Embryonic facial prominence (tissue), 1 donor: Measurements from ENCODE around the gene NDUFS6.
"Not testable (repeated sequence)": the region's sequence is repeated elsewhere in the genome, so short reads cannot be mapped to it uniquely, and the experiment has no call there.

Experiments
- DNase-seq: peaks from one replicate; pipeline ENCODE4 v3.0.0-alpha.2; 2016; ENCODE audit errors: extremely low spot score

The NDUFS6 gene

GRCh38 chr5:1782385-1783215 is 18.6 kb upstream of the NDUFS6 start:
- no peak for DNase-seq

GRCh38 chr5:1783216-1783554 is 18.0 kb upstream of the NDUFS6 start:
- no peak for DNase-seq

- no peak for DNase-seq
These were observed 16.8 kb upstream of the NDUFS6 start for GRCh38 chr5:1784197-1785050.

GRCh38 chr5:1785062-1785461 is 16.1 kb upstream of the NDUFS6 start:
- DNase-seq = no peak

GRCh38 chr5:1785984-1786383 is 15.2 kb upstream of the NDUFS6 start:
- DNase-seq = no peak

GRCh38 chr5:1786621-1787471 is 14.4 kb upstream of the NDUFS6 start:
- DNase-seq = no peak

GRCh38 chr5:1787472-1788047 is 13.6 kb upstream of the NDUFS6 start:
- no peak for DNase-seq

GRCh38 chr5:1788200-1788599 is 13.0 kb upstream of the NDUFS6 start:
- DNase-seq = no peak

GRCh38 chr5:1788828-1789227 is 12.4 kb upstream of the NDUFS6 start:
- DNase-seq = no peak

- DNase-seq = not testable (repeated sequence)
These were observed 11.8 kb upstream of the NDUFS6 start for GRCh38 chr5:1789438-1789833.

- DNase-seq = no peak
These were observed 11.3 kb upstream of the NDUFS6 start for GRCh38 chr5:1789834-1790471.

- DNase-seq = no peak
These were observed 10.0 kb upstream of the NDUFS6 start for GRCh38 chr5:1791176-1791575.

GRCh38 chr5:1792842-1793266 is 8.4 kb upstream of the NDUFS6 start:
- DNase-seq = no peak

GRCh38 chr5:1793301-1793740 is 7.9 kb upstream of the NDUFS6 start:
- DNase-seq = no peak

- no peak for DNase-seq
These were observed 7.0 kb upstream of the NDUFS6 start for GRCh38 chr5:1793966-1794900.

- DNase-seq = no peak
These were observed 6.3 kb upstream of the NDUFS6 start for GRCh38 chr5:1794901-1795290.

- no peak for DNase-seq
These were observed 5.7 kb upstream of the NDUFS6 start for GRCh38 chr5:1795506-1795905.

- no peak for DNase-seq
These were observed 5.3 kb upstream of the NDUFS6 start for GRCh38 chr5:1795931-1796330.

GRCh38 chr5:1796371-1797102 is 4.7 kb upstream of the NDUFS6 start:
- no peak for DNase-seq
